HepG2 (cell line): ENCODE data around the gene EGLN2.

Experiments
- ARNT ChIP-seq: fragments of 450-650 bp; IDR thresholded peaks from 2 replicates; pipeline ENCODE4 v1.6.1; 2017
- ATF6 ChIP-seq: sonication (generic); formaldehyde crosslinking; conservative IDR thresholded peaks from 2 replicates; pipeline ENCODE4 v1.4.0; 2020; ENCODE audit warnings: missing genetic modification reagents
- BRD4 ChIP-seq: sonication (generic); formaldehyde crosslinking; IDR thresholded peaks from 2 replicates; pipeline ENCODE4 v1.4.0; 2020; ENCODE audit warnings: missing genetic modification reagents
- CREM ChIP-seq, 2 experiments: sonication (generic) in 1 of 2; formaldehyde crosslinking in 1 of 2; IDR thresholded peaks; 2 replicates each; pipeline versions ENCODE4 v1.4.0 to v1.6.1; 2016 to 2020; ENCODE audit warnings: antibody characterized with exemption in 1 of 2, mild to moderate bottlenecking in 1 of 2, missing genetic modification reagents in 1 of 2
- CTCF ChIP-seq: sonication (generic); formaldehyde crosslinking; IDR thresholded peaks from 2 replicates; pipeline ENCODE4 v1.5.0; 2020; ENCODE audit warnings: mild to moderate bottlenecking, missing genetic modification reagents, moderate library complexity
- FOXA1 ChIP-seq, 2 experiments: fragments of 450-650 bp in 1 of 2; sonication (generic) in 1 of 2; formaldehyde crosslinking in 1 of 2; IDR thresholded peaks; 2 replicates each; pipeline versions ENCODE4 v1.4.0 to v1.6.1; 2016 to 2020; ENCODE audit warnings: missing genetic modification reagents in 1 of 2
- HES4 ChIP-seq: sonication (generic); formaldehyde crosslinking; IDR thresholded peaks from 2 replicates; pipeline ENCODE4 v1.9.0; 2021; ENCODE audit warnings: mild to moderate bottlenecking, missing genetic modification reagents, borderline replicate concordance
- JDP2 ChIP-seq: sonication (generic); formaldehyde crosslinking; IDR thresholded peaks from 2 replicates; pipeline ENCODE4 v1.8.1; 2022; ENCODE audit warnings: missing genetic modification reagents, borderline replicate concordance
- PATZ1 ChIP-seq: sonication (generic); formaldehyde crosslinking; IDR thresholded peaks from 2 replicates; pipeline ENCODE4 v1.4.0; 2020; ENCODE audit warnings: missing genetic modification reagents
- POLR2AphosphoS5 ChIP-seq: IDR thresholded peaks from 2 replicates; pipeline ENCODE4 v1.6.1; 2012; ENCODE audit warnings: low read depth, low read length
- PRMT3 ChIP-seq: sonication (generic); formaldehyde crosslinking; IDR thresholded peaks from 2 replicates; pipeline ENCODE4 v1.8.1; 2022; ENCODE audit warnings: low read depth, mild to moderate bottlenecking, moderate library complexity, missing genetic modification reagents, borderline replicate concordance
- RCOR2 ChIP-seq: IDR thresholded peaks from 2 replicates; pipeline ENCODE4 v1.6.1; 2016; ENCODE audit warnings: missing biosample characterization, missing genetic modification reagents
- WIZ ChIP-seq: sonication (generic); formaldehyde crosslinking; IDR thresholded peaks from 2 replicates; pipeline ENCODE4 v1.5.1; 2020; ENCODE audit warnings: mild to moderate bottlenecking, missing genetic modification reagents
- ZNF484 ChIP-seq: sonication (generic); formaldehyde crosslinking; IDR thresholded peaks from 2 replicates; pipeline ENCODE4 v1.5.1; 2020; ENCODE audit warnings: mild to moderate bottlenecking, low read depth, missing genetic modification reagents, borderline replicate concordance

- TF ChIP-seq PATZ1: no peak
- TF ChIP-seq ATF6 (CRISPR knock-in tag): no peak
- TF ChIP-seq CTCF: no peak
- no peak for TF ChIP-seq CREM (IDR thresholded peaks at IDR 0.05)
- no peak for TF ChIP-seq CREM (CRISPR knock-in tag; IDR thresholded peaks at IDR 0.05)
- no peak for TF ChIP-seq JDP2 (CRISPR knock-in tag)
- no peak for TF ChIP-seq WIZ (CRISPR knock-in tag)
- no peak for TF ChIP-seq POLR2AphosphoS5
- TF ChIP-seq ARNT: no peak
- TF ChIP-seq FOXA1 (IDR thresholded peaks at IDR 0.05): no peak
- no peak for TF ChIP-seq FOXA1 (CRISPR knock-in tag; IDR thresholded peaks at IDR 0.05)
- no peak for TF ChIP-seq HES4 (CRISPR knock-in tag)
- no peak for TF ChIP-seq PRMT3 (CRISPR knock-in tag)
- TF ChIP-seq BRD4 (CRISPR knock-in tag): no peak
- TF ChIP-seq ZNF484 (CRISPR knock-in tag): no peak
- no peak for TF ChIP-seq RCOR2 (CRISPR knock-in tag)
These were observed 7.0 kb upstream of the EGLN2 start for GRCh38 chr19:40791996-40792395.
